ENCODE measurements around the gene CARMIL1. TPM values are rescaled to one million over a fixed set of nuclear protein-coding genes. Genes with fewer than 3 reads are reported as not detected.

The CARMIL1 gene
- total RNA-seq, 1 experiment from 2014 or later = 23.6 TPM

DNA sequence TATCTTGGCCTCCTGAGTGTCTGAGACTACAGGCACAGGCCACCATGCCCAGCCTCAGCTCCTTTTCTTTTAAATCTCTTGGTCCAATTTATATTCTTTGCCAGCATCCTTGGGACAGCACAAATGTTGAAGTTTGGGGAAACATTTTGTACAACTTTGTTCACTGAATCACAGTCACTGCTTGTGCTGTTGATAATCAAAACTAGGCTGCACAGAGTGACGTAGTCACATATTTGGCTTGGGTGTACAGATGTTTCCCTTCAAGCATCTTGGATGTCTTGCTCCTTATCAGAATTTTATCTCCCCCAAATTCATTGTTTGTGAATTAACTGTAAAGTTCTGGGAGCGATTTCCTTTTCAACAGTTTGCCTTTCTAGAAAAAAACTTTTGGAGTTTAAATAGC, 17.9 kb downstream of the CARMIL1 start:
- H3K27ac ChIP-seq (ENCODE audit: insufficient read length, low read depth, low read length) = no peak overlapping the region
- H3K79me1 ChIP-seq (ENCODE audit: insufficient read depth, low read depth, low read length, poor library complexity, severe bottlenecking) = peaks cover 7% of the 10 kb centered on the region
- H4K8ac ChIP-seq (replicated peaks; ENCODE audit: insufficient read length, low read depth, low read length) = no peak overlapping the region
- Mint-ChIP-seq H3K27me3 (ENCODE audit: low read depth) (no peaks in the 10 kb centered on the region), H3K4me1 (peaks cover 25 to 28% of the 10 kb centered on the region in 2 experiments), H3K9me3 (no peaks in the 10 kb centered on the region), H3K4me3 (no peak overlapping the region), H3K36me3 (ENCODE audit: insufficient read depth in 1 of 3, low read depth in 3 of 3) (0 out of 7 replicates have a peak, but pooled peaks cover 0 to 2% (median 0%) of the 10 kb centered on the region in 3 experiments), H3K27ac (no peak overlapping the region)
- no peak overlapping the region for H4K5ac ChIP-seq (ENCODE audit: insufficient read length, low read depth, low read length)
- no peak overlapping the region for H3K4ac ChIP-seq (ENCODE audit: low read depth, low read length)
- H3K14ac ChIP-seq (ENCODE audit: insufficient read depth, low read length) = no peak overlapping the region
- H3K79me2 ChIP-seq (ENCODE audit: insufficient read depth, low read length) = peaks cover 4% of the 10 kb centered on the region; the same call in 1 of the 2 replicates
- H3K4me1 ChIP-seq (ENCODE audit: insufficient read depth, low read length) = peaks cover 4% of the 10 kb centered on the region; the same call in 1 of the 2 replicates
- no peak overlapping the region for H2AK5ac ChIP-seq (ENCODE audit: insufficient read length, low read length)
- TF ChIP-seq, protein P1, sequence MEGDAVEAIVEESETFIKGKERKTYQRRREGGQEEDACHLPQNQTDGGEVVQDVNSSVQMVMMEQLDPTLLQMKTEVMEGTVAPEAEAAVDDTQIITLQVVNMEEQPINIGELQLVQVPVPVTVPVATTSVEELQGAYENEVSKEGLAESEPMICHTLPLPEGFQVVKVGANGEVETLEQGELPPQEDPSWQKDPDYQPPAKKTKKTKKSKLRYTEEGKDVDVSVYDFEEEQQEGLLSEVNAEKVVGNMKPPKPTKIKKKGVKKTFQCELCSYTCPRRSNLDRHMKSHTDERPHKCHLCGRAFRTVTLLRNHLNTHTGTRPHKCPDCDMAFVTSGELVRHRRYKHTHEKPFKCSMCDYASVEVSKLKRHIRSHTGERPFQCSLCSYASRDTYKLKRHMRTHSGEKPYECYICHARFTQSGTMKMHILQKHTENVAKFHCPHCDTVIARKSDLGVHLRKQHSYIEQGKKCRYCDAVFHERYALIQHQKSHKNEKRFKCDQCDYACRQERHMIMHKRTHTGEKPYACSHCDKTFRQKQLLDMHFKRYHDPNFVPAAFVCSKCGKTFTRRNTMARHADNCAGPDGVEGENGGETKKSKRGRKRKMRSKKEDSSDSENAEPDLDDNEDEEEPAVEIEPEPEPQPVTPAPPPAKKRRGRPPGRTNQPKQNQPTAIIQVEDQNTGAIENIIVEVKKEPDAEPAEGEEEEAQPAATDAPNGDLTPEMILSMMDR (conservative IDR thresholded peaks at IDR 0.05) = no peak
- H3T11ph ChIP-seq (ENCODE audit: low read length) = no peak overlapping the region
- no peaks in the 10 kb centered on the region for H3K23me2 ChIP-seq (ENCODE audit: insufficient read length, low read depth, low read length, poor library complexity, severe bottlenecking)
- no peak overlapping the region for H3K56ac ChIP-seq (ENCODE audit: insufficient read length, low read depth, low read length)
- no peak overlapping the region for H3K23ac ChIP-seq (ENCODE audit: insufficient read length, low read depth, low read length)
- no CpG with 5 or more reads among the region's 2 CpGs for WGBS (ENCODE audit: extremely low coverage, insufficient read length, low lambda C conversion rate)
- no peak overlapping the region for H2AFZ ChIP-seq (ENCODE audit: low read length)
- no peak for DNase-seq
- H3K27me3 ChIP-seq (ENCODE audit: insufficient read depth, low read length) = no peaks in the 10 kb centered on the region
- no peak overlapping the region for H4K91ac ChIP-seq (ENCODE audit: insufficient read length, low read depth, low read length)
- H3K4me2 ChIP-seq (ENCODE audit: insufficient read depth, insufficient read length, low read length) = no peak overlapping the region
- H2BK120ac ChIP-seq (ENCODE audit: low read depth, low read length, poor library complexity, severe bottlenecking) = no peak overlapping the region
- no peak overlapping the region for H3K9ac ChIP-seq (ENCODE audit: extremely low read depth, insufficient read length, low read length)
- no peak overlapping the region for H2BK20ac ChIP-seq (ENCODE audit: low read depth, low read length, poor library complexity, severe bottlenecking)
- H3K18ac ChIP-seq (ENCODE audit: insufficient read length, low read depth, low read length) = no peak overlapping the region
- no peak overlapping the region for H2BK12ac ChIP-seq (ENCODE audit: insufficient read length, low read depth, low read length)
- no peaks in the 10 kb centered on the region for H3K9me3 ChIP-seq (ENCODE audit: control insufficient read depth, low read depth, low read length)
- no peak overlapping the region for H2BK15ac ChIP-seq (ENCODE audit: low read depth, low read length)
- no peak overlapping the region for H2BK5ac ChIP-seq (ENCODE audit: insufficient read length, low read length)
- H4K20me1 ChIP-seq (ENCODE audit: control insufficient read depth, insufficient read depth, insufficient read length) = no peaks in the 10 kb centered on the region

All from H9 (cell line).